ENCODE results near the gene REXO1. TPM values are rescaled to one million over a fixed set of nuclear protein-coding genes. Genes with fewer than 3 reads are reported as not detected.
A peak's percentile ranks its signal among the peaks of the same experiment; 100 is the strongest.

Gene REXO1
- total and polyA plus RNA-seq, 9 of the 15 experiments (the other 6 are each of a cell fraction or from before 2014, with no cell fraction given): 0.04 to 63.3 (median 15.8) TPM

- no peak for TF ChIP-seq ZBTB49 (CRISPR knock-in tag; IDR thresholded peaks at IDR 0.05; ENCODE audit: borderline replicate concordance)
- no peak for TF ChIP-seq ZNF324 (CRISPR knock-in tag; IDR thresholded peaks at IDR 0.05)
- TF ChIP-seq SMAD1 (IDR thresholded peaks at IDR 0.05; ENCODE audit: low read depth, low read length, partially characterized antibody): peak; percentile 40
- TF ChIP-seq PRMT5 (CRISPR knock-in tag; IDR thresholded peaks at IDR 0.05): no peak
- peak; percentile 77; the same call in 1 of the 2 replicates for TF ChIP-seq KDM2B (CRISPR knock-in tag; IDR thresholded peaks at IDR 0.05)
- 0 out of 2 replicates have a peak, but pooled peaks have one; percentile 24 for TF ChIP-seq KLF1 (tag; IDR thresholded peaks at IDR 0.05)
- TF ChIP-seq E2F4 (CRISPR knock-in tag; IDR thresholded peaks at IDR 0.05; ENCODE audit: low read depth): peak; percentile 80
- no peak for TF ChIP-seq SIRT6 (IDR thresholded peaks at IDR 0.05; ENCODE audit: low read depth, low read length)
- TF ChIP-seq BDP1 (IDR thresholded peaks at IDR 0.05; ENCODE audit: insufficient read depth, insufficient read length): no peak
- peak; percentile 60; the same call in 1 of the 2 replicates for TF ChIP-seq NR2C1 (IDR thresholded peaks at IDR 0.05)
- peak; percentile 65 for TF ChIP-seq NR2C1 (tag; IDR thresholded peaks at IDR 0.05)
- TF ChIP-seq ZBTB11 (CRISPR knock-in tag; IDR thresholded peaks at IDR 0.05): peak in 2 of 3 experiments; percentile 23 to 85; a peak in 2 of 6 replicates
- TF ChIP-seq RERE (CRISPR knock-in tag; IDR thresholded peaks at IDR 0.05; ENCODE audit: borderline replicate concordance): no peak
- TF ChIP-seq KLF10 (CRISPR knock-in tag; IDR thresholded peaks at IDR 0.05): no peak
These were observed 27.6 kb upstream of the REXO1 start (continued) for GRCh38 chr19:1875646-1876495.

Measured in K562 (cell line).